Keratinocyte (primary cell): ENCODE measurements around the gene ATCAY. TPM values are rescaled to one million over a fixed set of nuclear protein-coding genes. Genes with fewer than 3 reads are reported as not detected.

Source experiments
- DNase-seq: peaks from one replicate; pipeline ENCODE4 v3.0.0-alpha.2; 2011; ENCODE audit warnings: low read depth, missing footprints, low spot score
- FAIRE-seq: peaks from 2 replicates; lab custom pipeline; 2011; peaks lifted over from hg19 to GRCh38; lab: Jason Lieb, UNC
- H2AFZ ChIP-seq: 2 replicates; pipeline ENCODE4 v1.6.0; 2012; ENCODE audit warnings: low read length, control low read depth, inconsistent platforms; ENCODE audit not compliant: control insufficient read depth
- H3K27ac ChIP-seq: 2 replicates; pipeline ENCODE4 v1.5.1; 2011; ENCODE audit warnings: low read length; ENCODE audit not compliant: control insufficient read depth, insufficient read depth
- H3K27me3 ChIP-seq: 3 replicates; pipeline ENCODE4 v1.6.0; 2011; ENCODE audit warnings: low read length; ENCODE audit not compliant: control insufficient read depth, insufficient read depth; ENCODE audit errors: extremely low read depth
- H3K36me3 ChIP-seq, 2 experiments: 2 replicates in 1 of 2; 3 replicates in 1 of 2; pipeline ENCODE4 v1.5.1; 2011; ENCODE audit warnings: low read length in 2 of 2, mild to moderate bottlenecking in 1 of 2; ENCODE audit not compliant: control insufficient read depth in 2 of 2, insufficient read depth in 2 of 2; ENCODE audit errors: extremely low read depth in 1 of 2
- H3K4me1 ChIP-seq: 3 replicates; pipeline ENCODE4 v1.5.1; 2011; ENCODE audit warnings: low read length; ENCODE audit not compliant: control insufficient read depth, insufficient read depth; ENCODE audit errors: extremely low read depth
- H3K4me2 ChIP-seq: 3 replicates; pipeline ENCODE4 v1.6.0; 2011; ENCODE audit warnings: low read depth, low read length; ENCODE audit not compliant: control insufficient read depth, insufficient read depth; ENCODE audit errors: extremely low read depth
- H3K4me3 ChIP-seq, 3 experiments: fragments of 200-600 bp in 1 of 3; sonication (generic) in 1 of 3; 2 replicates in 2 of 3; 3 replicates in 1 of 3; pipeline ENCODE4 v1.5.1; 2011 to 2016; ENCODE audit warnings: low read length in 3 of 3, mild to moderate bottlenecking in 3 of 3, control low read depth in 2 of 3, inconsistent platforms in 1 of 3, low read depth in 1 of 3, mixed read lengths in 1 of 3, mixed run types in 1 of 3, moderate library complexity in 1 of 3; ENCODE audit not compliant: control insufficient read depth in 2 of 3, insufficient read depth in 2 of 3; ENCODE audit errors: extremely low read depth in 1 of 3
- H3K79me2 ChIP-seq: 2 replicates; pipeline ENCODE4 v1.6.0; 2012; ENCODE audit warnings: low read length; ENCODE audit not compliant: control insufficient read depth, insufficient read depth
- H3K9ac ChIP-seq: 3 replicates; pipeline ENCODE4 v1.6.0; 2011; ENCODE audit warnings: low read length; ENCODE audit not compliant: control insufficient read depth, insufficient read depth; ENCODE audit errors: extremely low read depth
- H3K9me1 ChIP-seq: 3 replicates; pipeline ENCODE4 v1.6.0; 2011; ENCODE audit warnings: low read length; ENCODE audit not compliant: control insufficient read depth, insufficient read depth; ENCODE audit errors: extremely low read depth
- H3K9me3 ChIP-seq: 2 replicates; pipeline ENCODE4 v1.5.1; 2012; ENCODE audit warnings: low read depth, low read length; ENCODE audit not compliant: control insufficient read depth
- H4K20me1 ChIP-seq: 3 replicates; pipeline ENCODE4 v1.6.0; 2011; ENCODE audit warnings: low read length; ENCODE audit not compliant: control insufficient read depth, insufficient read depth; ENCODE audit errors: extremely low read depth
- EZH2 ChIP-seq: IDR thresholded peaks from one replicate; pipeline ENCODE4 v1.6.1; 2012; ENCODE audit warnings: inconsistent platforms, mild to moderate bottlenecking, low read length, moderate library complexity
- dilution Hi-C: fragments of 300-500 bp; cut with MboI; formaldehyde crosslinking; loops from one replicate; pipeline ENCODE4 v1.7.0; 2020; ENCODE audit warnings: low sequenced_read_pairs; ENCODE audit not compliant: extremely low pct_ligation_motif_present
- polyA minus RNA-seq, 3 experiments: library from RNA; depleted of rRNA, polyadenylated mRNA; stranded (reverse); fragments of >200 nt; gene quantifications; 1 replicate in 1 of 3; 2 replicates in 1 of 3; 3 replicates in 1 of 3; pipeline ENCODE4 v1.2.3, GENCODE V29; 2011
- polyA plus RNA-seq, 5 experiments: library from polyadenylated mRNA; depleted of rRNA in 3 of 5; stranded (reverse) in 3 of 5; stranded (forward) in 1 of 5; unstranded in 1 of 5; fragments of >200 nt; gene quantifications; 1 replicate in 1 of 5; 2 replicates in 3 of 5; 3 replicates in 1 of 5; pipeline versions ENCODE4 v1.2.1 to v1.2.3, GENCODE V29; 2011 to 2012; ENCODE audit warnings: missing spikeins in 2 of 5, low read depth in 1 of 5, low replicate concordance in 1 of 5
- TF ChIP-seq, protein P1 (sequence below), 3 experiments: IDR thresholded peaks in 1 of 3; conservative IDR thresholded peaks in 1 of 3; optimal IDR thresholded peaks in 1 of 3; 2 replicates in 2 of 3; 3 replicates in 1 of 3; pipeline versions ENCODE3 to v1.5.1; 2011; ENCODE audit warnings: low read length in 3 of 3, mild to moderate bottlenecking in 3 of 3, moderate library complexity in 2 of 3, control low read depth in 1 of 3, inconsistent platforms in 1 of 3; ENCODE audit not compliant: insufficient read depth in 2 of 3; ENCODE audit errors: extremely low read depth in 1 of 3

Gene ATCAY, protein sequence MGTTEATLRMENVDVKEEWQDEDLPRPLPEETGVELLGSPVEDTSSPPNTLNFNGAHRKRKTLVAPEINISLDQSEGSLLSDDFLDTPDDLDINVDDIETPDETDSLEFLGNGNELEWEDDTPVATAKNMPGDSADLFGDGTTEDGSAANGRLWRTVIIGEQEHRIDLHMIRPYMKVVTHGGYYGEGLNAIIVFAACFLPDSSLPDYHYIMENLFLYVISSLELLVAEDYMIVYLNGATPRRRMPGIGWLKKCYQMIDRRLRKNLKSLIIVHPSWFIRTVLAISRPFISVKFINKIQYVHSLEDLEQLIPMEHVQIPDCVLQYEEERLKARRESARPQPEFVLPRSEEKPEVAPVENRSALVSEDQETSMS
- polyA plus RNA-seq (not detected in 3 replicates), polyA minus RNA-seq (0.13 TPM in 1 of 3 replicates, not detected in the others)
- polyA plus RNA-seq (2011; ENCODE audit: low read depth): not detected
- not detected in 2 replicates for polyA plus RNA-seq (2011; cell fraction: cytosol; rRNA removed)
- not detected in 2 replicates for polyA plus RNA-seq (2011; cell fraction: nucleus; rRNA removed)
- 0.14 TPM in 1 of 2 replicates, not detected in the other for polyA plus RNA-seq (2012; ENCODE audit: low replicate concordance)
- polyA minus RNA-seq (2011; cell fraction: cytosol; rRNA and poly(A)+ RNA removed): not detected
- not detected in 2 replicates for polyA minus RNA-seq (2011; cell fraction: nucleus; rRNA and poly(A)+ RNA removed)

GRCh38 chr19:3880471-3881271, at the start of gene ATCAY:
ATCAY (plus strand) TSS chr19:3880685; CDS start chr19:3885768, 5,083 bp downstream.
- no peaks in the 10 kb centered on the region for H3K9me3 ChIP-seq
- no peak for TF ChIP-seq EZH2
- TF ChIP-seq, protein P1, sequence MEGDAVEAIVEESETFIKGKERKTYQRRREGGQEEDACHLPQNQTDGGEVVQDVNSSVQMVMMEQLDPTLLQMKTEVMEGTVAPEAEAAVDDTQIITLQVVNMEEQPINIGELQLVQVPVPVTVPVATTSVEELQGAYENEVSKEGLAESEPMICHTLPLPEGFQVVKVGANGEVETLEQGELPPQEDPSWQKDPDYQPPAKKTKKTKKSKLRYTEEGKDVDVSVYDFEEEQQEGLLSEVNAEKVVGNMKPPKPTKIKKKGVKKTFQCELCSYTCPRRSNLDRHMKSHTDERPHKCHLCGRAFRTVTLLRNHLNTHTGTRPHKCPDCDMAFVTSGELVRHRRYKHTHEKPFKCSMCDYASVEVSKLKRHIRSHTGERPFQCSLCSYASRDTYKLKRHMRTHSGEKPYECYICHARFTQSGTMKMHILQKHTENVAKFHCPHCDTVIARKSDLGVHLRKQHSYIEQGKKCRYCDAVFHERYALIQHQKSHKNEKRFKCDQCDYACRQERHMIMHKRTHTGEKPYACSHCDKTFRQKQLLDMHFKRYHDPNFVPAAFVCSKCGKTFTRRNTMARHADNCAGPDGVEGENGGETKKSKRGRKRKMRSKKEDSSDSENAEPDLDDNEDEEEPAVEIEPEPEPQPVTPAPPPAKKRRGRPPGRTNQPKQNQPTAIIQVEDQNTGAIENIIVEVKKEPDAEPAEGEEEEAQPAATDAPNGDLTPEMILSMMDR (optimal IDR thresholded peaks at IDR 0.05 in 1 of 3, IDR thresholded peaks at IDR 0.05 in 1 of 3, conservative IDR thresholded peaks at IDR 0.05 in 1 of 3; ENCODE audit: extremely low read depth in 1 of 3, insufficient read depth in 2 of 3, low read length in 3 of 3): no peak
- dilution Hi-C loops: no loop called here

DNA sequence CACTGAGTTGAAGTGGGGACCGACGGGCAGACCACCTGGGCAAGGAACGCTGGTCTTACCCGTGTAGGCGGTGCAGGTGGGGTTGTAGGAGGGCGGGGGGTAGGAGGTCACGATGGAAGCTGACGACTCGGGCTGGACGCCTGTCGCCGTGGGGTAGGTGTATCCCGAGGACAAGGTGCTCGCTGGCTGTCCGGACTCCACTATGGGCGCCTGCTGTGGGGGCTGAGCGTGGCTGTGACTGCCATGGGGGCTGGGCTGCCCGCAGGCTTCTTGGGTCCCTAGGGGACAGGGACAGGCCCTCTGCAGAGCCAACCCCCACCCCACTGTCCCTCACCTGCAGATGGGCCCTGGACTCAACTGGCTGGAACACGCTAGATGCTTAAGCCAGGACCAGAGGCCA, 48.9 kb upstream of the ATCAY start:
- Histone ChIP-seq H3K4me1 (peaks cover 8% of the 10 kb centered on the region), H3K9ac (no peak overlapping the region), H3K4me3 (no peak overlapping the region), H3K27me3 (peaks cover 36% of the 10 kb centered on the region), H3K9me1 (no peaks in the 10 kb centered on the region), H3K79me2 (no peaks in the 10 kb centered on the region), H3K9me3 (no peaks in the 10 kb centered on the region), H2AFZ (no peak overlapping the region), H4K20me1 (no peaks in the 10 kb centered on the region), H3K4me2 (no peak overlapping the region), H3K36me3 (no peaks in the 10 kb centered on the region), H3K27ac (no peak overlapping the region)
- DNase-seq (no peak), FAIRE-seq (no peak)
- dilution Hi-C loops: no loop called here
- no peak for TF ChIP-seq EZH2
- TF ChIP-seq, protein P1 (optimal IDR thresholded peaks at IDR 0.05 in 1 of 3, IDR thresholded peaks at IDR 0.05 in 1 of 3, conservative IDR thresholded peaks at IDR 0.05 in 1 of 3; ENCODE audit: extremely low read depth in 1 of 3, insufficient read depth in 2 of 3, low read length in 3 of 3): no peak

More at GRCh38 chr19:3880471-3881271, at the start of gene ATCAY:
- H3K36me3 ChIP-seq: no peaks in the 10 kb centered on the region
- H3K9me1 ChIP-seq: no peaks in the 10 kb centered on the region
- H3K4me3 ChIP-seq: no peak within 1 kb of the TSS
- H3K4me2 ChIP-seq: no peak within 1 kb of the TSS
- no peak for DNase-seq
- no peak within 1 kb of the TSS for H3K27ac ChIP-seq
- FAIRE-seq: no peak
- no peak within 1 kb of the TSS for H3K9ac ChIP-seq
- H3K4me1 ChIP-seq: no peaks in the 10 kb centered on the region
- no peaks in the 10 kb centered on the region for H3K79me2 ChIP-seq
- no peak within 1 kb of the TSS for H2AFZ ChIP-seq
- peaks cover 39% of the 10 kb centered on the region for H3K27me3 ChIP-seq
- H4K20me1 ChIP-seq: no peaks in the 10 kb centered on the region
